ENCODE data around the gene CD81. TPM values are rescaled to one million over a fixed set of nuclear protein-coding genes. Genes with fewer than 3 reads are reported as not detected.

Gene CD81
- total and polyA plus RNA-seq, 7 donors: 75.9 to 155 (median 112) TPM

DNA sequence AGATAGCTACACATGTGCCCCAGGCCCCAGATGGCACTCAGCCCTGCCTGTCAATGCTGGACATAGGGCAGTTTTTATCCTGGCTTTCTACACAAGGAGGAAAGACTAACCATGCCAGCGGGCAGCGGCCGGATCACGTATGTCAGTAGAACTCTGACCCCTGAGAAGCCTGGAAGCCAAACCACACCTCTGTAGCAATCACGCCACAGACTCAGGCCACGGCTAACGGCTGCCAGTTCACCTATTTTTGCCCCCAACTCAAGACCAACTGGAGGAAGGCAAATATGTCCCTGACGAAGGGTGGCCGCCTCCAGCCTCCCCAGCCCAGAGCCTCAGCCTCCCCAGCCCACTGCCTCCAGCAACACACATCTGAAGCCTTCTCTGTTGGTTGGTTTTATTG lies 7.2 kb upstream of the CD81 start:
- no peak for ATAC-seq
- no peak overlapping the region for H3K4me3 ChIP-seq
- TF ChIP-seq, protein P1, sequence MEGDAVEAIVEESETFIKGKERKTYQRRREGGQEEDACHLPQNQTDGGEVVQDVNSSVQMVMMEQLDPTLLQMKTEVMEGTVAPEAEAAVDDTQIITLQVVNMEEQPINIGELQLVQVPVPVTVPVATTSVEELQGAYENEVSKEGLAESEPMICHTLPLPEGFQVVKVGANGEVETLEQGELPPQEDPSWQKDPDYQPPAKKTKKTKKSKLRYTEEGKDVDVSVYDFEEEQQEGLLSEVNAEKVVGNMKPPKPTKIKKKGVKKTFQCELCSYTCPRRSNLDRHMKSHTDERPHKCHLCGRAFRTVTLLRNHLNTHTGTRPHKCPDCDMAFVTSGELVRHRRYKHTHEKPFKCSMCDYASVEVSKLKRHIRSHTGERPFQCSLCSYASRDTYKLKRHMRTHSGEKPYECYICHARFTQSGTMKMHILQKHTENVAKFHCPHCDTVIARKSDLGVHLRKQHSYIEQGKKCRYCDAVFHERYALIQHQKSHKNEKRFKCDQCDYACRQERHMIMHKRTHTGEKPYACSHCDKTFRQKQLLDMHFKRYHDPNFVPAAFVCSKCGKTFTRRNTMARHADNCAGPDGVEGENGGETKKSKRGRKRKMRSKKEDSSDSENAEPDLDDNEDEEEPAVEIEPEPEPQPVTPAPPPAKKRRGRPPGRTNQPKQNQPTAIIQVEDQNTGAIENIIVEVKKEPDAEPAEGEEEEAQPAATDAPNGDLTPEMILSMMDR (IDR thresholded peaks at IDR 0.05): no peak
- no peaks in the 10 kb centered on the region for H3K4me1 ChIP-seq
- intact Hi-C loops (cut with DNase I): no loop called here
- 83 to 94% (median 89%) methylated on average over 9 of the region's 9 CpGs for WGBS, 3 donors
- H3K9me3 ChIP-seq: no peaks in the 10 kb centered on the region
- peaks cover 0 to 2% (median 0%) of the 10 kb centered on the region in 3 donors for H3K27me3 ChIP-seq (ENCODE audit: insufficient read depth in 3 of 3, low read length in 2 of 3)
- DNase-seq: peak in 1 of 2 donors; percentile 40
- H3K27ac ChIP-seq: no peak overlapping the region
- H3K36me3 ChIP-seq (ENCODE audit: insufficient read depth in 1 of 2, low read depth in 1 of 2): no peaks in the 10 kb centered on the region

DNA sequence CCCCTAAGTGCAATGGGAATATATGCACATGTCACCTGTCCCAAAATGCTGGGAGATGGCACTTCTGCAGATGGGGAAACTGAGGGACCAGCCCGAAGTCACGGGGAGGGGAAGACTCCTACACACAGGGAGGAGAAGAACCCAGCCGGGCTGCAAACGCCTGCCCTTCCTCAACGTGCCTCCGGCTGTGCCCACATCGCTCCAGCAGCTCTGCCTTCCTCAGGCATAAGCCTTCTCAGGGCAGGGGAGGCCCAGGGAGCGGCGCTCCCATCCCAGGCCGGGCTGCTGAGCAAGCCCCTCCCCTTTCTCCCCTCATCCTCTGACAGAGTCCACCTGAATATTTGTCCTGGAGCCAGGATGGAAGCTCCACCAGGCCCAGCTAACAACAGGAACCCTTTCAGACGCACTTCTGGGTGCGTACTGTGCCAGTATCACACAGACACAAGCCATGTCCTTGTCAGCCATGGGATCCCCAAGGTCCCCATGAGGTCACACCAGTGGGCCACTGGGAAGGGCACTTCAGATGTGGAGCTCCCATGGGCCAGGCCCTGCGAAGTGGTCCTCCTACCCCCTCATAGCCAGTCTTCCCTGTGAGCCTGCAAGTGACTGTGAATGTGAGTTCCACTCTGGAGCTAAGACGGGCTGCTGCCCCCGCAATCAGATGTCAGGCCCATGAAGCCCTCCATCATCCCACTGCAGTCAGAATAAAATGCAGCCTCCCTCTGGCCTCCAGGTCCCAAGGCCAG lies 2.5 kb upstream of the CD81 start:
- peak in 1 of 2 donors; percentile 41 for DNase-seq
- no peaks in the 10 kb centered on the region for H3K36me3 ChIP-seq (ENCODE audit: insufficient read depth in 1 of 2, low read depth in 1 of 2)
- no peak overlapping the region for H3K27ac ChIP-seq
- no peaks in the 10 kb centered on the region for H3K9me3 ChIP-seq
- H3K4me1 ChIP-seq: peaks cover 14% of the 10 kb centered on the region
- intact Hi-C loops (cut with DNase I): loop anchor here in 1 of 2 donors (5.0 kb wide), 1 partner anchor 62 kb away; no protein-coding TSS in a partner anchor
- no peak for ATAC-seq
- WGBS, 3 donors: 93 to 95% (median 94%) methylated on average over 13 to 15 of the region's 15 CpGs
- TF ChIP-seq, protein P1 (IDR thresholded peaks at IDR 0.05): no peak
- no peaks in the 10 kb centered on the region for H3K27me3 ChIP-seq (ENCODE audit: insufficient read depth in 3 of 3, low read length in 2 of 3)
- H3K4me3 ChIP-seq: no peak overlapping the region

DNA sequence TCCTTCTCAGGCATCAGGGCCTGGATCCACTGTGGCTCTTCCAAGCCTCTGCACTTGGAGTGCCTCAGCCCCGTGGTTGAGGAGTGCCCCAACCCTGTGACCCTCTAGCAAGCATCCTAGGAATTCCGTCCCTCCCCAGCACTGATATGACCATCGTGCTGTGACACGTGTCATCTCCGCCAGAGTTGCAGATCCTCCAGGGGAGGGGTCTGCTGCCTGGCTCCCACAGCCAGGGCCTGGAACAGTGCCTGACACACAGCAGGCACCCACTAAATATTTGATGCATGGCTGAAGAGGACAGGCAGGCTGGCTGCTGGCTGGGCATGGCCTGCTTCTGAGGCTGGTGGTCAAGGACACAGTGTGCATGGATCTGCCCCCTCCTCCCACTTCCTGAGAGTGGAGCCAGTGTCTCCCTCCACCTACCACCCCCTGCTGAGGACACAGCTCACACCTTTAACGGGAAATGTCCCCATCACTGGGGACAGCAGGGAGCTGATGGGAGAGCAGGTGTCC lies 1.7 kb upstream of the CD81 start:
- Histone ChIP-seq H3K36me3 (ENCODE audit: insufficient read depth in 1 of 2, low read depth in 1 of 2) (no peaks in the 10 kb centered on the region), H3K4me3 (no peak overlapping the region), H3K27me3 (ENCODE audit: insufficient read depth in 3 of 3, low read length in 2 of 3) (no peaks in the 10 kb centered on the region), H3K4me1 (peaks cover 21% of the 10 kb centered on the region), H3K9me3 (no peaks in the 10 kb centered on the region), H3K27ac (no peak overlapping the region)
- 81 to 85% (median 82%) methylated on average over 6 of the region's 6 CpGs for WGBS, 3 donors
- ATAC-seq (no peak), DNase-seq (peak in 1 of 2 donors; percentile 36)
- intact Hi-C loops (cut with DNase I): loop anchor here in 1 of 2 donors (5.0 kb wide), 1 partner anchor 63 kb away; no protein-coding TSS in a partner anchor
- TF ChIP-seq, protein P1 (IDR thresholded peaks at IDR 0.05): no peak

DNA sequence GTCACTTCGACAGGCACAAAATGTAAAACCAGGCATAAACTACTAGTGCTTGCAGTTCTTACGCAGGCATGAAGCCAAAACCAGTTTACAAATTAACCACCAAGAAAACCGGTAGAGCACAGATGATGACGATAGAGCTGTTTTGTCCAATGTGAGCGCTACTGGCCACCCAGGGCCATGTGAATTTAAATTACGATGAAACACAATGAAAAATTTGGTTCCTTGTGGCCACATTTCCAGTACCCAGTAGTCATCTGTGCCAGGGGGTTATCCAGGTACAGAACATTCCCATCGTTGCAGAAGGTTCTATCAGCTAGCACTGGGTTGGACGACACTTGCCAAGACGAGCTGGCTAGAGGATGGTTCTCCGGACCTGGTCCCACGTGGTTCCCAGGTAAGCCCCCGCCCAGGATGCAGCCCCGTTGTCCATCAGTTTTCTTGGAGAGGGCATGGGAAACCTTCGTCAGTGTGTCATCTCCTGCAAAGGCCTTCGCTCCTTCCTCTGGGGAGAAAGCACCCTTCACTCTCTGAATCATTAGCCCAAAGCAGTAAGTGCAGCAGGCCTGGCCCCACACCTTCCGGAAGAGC lies 1.1 kb upstream of the CD81 start:
- Histone ChIP-seq H3K4me3 (no peak overlapping the region), H3K27me3 (ENCODE audit: insufficient read depth in 3 of 3, low read length in 2 of 3) (no peaks in the 10 kb centered on the region), H3K4me1 (peaks cover 22% of the 10 kb centered on the region), H3K27ac (no peak overlapping the region), H3K9me3 (no peaks in the 10 kb centered on the region), H3K36me3 (ENCODE audit: insufficient read depth in 1 of 2, low read depth in 1 of 2) (no peaks in the 10 kb centered on the region)
- ATAC-seq (no peak), DNase-seq (peak in 1 of 2 donors; percentile 22)
- intact Hi-C loops (cut with DNase I): loop anchor here in 1 of 2 donors (5.0 kb wide), 1 partner anchor 64 kb away; no protein-coding TSS in a partner anchor
- WGBS, 3 donors: 88 to 90% (median 89%) methylated on average over 16 of the region's 16 CpGs
- TF ChIP-seq, protein P1 (IDR thresholded peaks at IDR 0.05): no peak
